GM12878 (cell line): Measurements from ENCODE around the gene SECTM1.

Experiments
- CEBPZ ChIP-seq: fragments of 150-350 bp; IDR thresholded peaks from 2 replicates; pipeline ENCODE4 v1.6.1; 2016; ENCODE audit warnings: low read depth, low read length
- CTCF ChIP-seq, 3 experiments: IDR thresholded peaks in 2 of 3; conservative IDR thresholded peaks in 1 of 3; 2 replicates each; pipeline ENCODE4 v1.5.1; 2011; ENCODE audit warnings: low read depth in 3 of 3, low read length in 3 of 3, mild to moderate bottlenecking in 3 of 3, control low read depth in 2 of 3, moderate library complexity in 2 of 3, inconsistent platforms in 1 of 3, mixed read lengths in 1 of 3; ENCODE audit not compliant: control insufficient read depth in 2 of 3, insufficient read depth in 1 of 3; ENCODE audit errors: extremely low read depth in 1 of 3
- KLF5 ChIP-seq: fragments of 450-650 bp; IDR thresholded peaks from 2 replicates; pipeline ENCODE4 v1.6.1; 2014; ENCODE audit warnings: mild to moderate bottlenecking; ENCODE audit not compliant: partially characterized antibody
- MYC ChIP-seq: IDR thresholded peaks from 2 replicates; pipeline ENCODE4 v1.6.1; 2011; ENCODE audit warnings: mild to moderate bottlenecking, low read length, moderate library complexity, inconsistent platforms; ENCODE audit not compliant: insufficient read depth, insufficient replicate concordance, insufficient read length, severe bottlenecking
- SP1 ChIP-seq: IDR thresholded peaks from one replicate; pipeline ENCODE4 v1.6.1; 2011; ENCODE audit warnings: low read depth, low read length
- TARDBP ChIP-seq: IDR thresholded peaks from 2 replicates; pipeline ENCODE4 v1.6.1; 2016; ENCODE audit warnings: borderline replicate concordance

GRCh38 chr17:82321947-82322466, 11.6 kb downstream of the SECTM1 start:
- no peak for TF ChIP-seq KLF5
- no peak for TF ChIP-seq SP1
- no peak for TF ChIP-seq CEBPZ
- TF ChIP-seq TARDBP, result no peak
- no peak for TF ChIP-seq CTCF (IDR thresholded peaks at IDR 0.05 in 2 of 3, conservative IDR thresholded peaks at IDR 0.05 in 1 of 3; ENCODE audit: control insufficient read depth in 2 of 3, extremely low read depth in 1 of 3, insufficient read depth in 1 of 3, low read depth in 3 of 3, low read length in 3 of 3)
- TF ChIP-seq MYC, result no peak
